HG02642 (cell line): ENCODE measurements around the gene CES4A.
A peak's percentile ranks its signal among the peaks of the same experiment; 100 is the strongest.
"Not testable (repeated sequence)": the region's sequence is repeated elsewhere in the genome, so short reads cannot be mapped to it uniquely, and the experiment has no call there.

Experiments used
- ATAC-seq: cut with Tn5 transposase; IDR thresholded peaks from one replicate; pipeline ENCODE4 v1.9.1; 2021; ENCODE audit warnings: mild to moderate bottlenecking; ENCODE audit not compliant: unreplicated experiment, poor library complexity

CES4A gene

DNA sequence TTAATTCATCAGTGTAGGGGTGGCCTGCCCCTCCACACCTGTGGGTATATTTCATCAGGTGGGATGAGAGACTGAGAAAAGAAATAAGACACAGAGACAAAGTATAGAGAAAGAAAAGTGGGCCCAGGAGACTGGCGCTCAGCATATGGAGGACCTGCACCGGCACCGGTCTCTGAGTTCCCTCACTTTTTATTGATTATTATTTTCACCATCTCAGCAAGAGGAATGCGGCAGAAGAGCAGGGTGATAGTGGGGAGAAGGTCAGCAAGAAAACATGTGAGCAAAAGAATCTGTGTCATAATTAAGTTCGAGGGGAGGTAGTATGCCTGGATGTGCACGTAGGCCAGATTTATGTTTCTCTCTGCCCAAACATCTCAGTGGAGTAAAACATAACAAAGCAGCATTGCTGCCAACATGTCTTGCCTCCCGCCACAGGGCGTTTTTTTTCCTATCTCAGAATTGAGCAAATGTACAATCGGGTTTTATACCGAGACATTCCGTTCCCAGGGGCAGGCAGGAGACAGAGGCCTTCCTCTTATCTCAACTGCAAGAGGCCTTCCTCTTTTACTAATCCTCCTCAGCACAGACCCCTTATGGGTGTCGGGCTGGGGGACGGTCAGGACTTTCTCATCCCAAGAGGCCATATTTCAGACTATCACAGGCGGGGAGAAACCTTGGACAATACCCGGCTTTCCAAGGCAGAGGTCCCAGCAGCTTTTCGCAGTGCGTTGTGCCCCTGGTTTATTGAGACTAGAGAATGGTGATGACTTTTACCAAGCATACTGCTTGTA is 32.8 kb upstream of the CES4A start:
- ATAC-seq: not testable (repeated sequence)

- ATAC-seq: not testable (repeated sequence)
Measured at GRCh38 chr16:66956154-66956457, 32.3 kb upstream of the CES4A start.

DNA sequence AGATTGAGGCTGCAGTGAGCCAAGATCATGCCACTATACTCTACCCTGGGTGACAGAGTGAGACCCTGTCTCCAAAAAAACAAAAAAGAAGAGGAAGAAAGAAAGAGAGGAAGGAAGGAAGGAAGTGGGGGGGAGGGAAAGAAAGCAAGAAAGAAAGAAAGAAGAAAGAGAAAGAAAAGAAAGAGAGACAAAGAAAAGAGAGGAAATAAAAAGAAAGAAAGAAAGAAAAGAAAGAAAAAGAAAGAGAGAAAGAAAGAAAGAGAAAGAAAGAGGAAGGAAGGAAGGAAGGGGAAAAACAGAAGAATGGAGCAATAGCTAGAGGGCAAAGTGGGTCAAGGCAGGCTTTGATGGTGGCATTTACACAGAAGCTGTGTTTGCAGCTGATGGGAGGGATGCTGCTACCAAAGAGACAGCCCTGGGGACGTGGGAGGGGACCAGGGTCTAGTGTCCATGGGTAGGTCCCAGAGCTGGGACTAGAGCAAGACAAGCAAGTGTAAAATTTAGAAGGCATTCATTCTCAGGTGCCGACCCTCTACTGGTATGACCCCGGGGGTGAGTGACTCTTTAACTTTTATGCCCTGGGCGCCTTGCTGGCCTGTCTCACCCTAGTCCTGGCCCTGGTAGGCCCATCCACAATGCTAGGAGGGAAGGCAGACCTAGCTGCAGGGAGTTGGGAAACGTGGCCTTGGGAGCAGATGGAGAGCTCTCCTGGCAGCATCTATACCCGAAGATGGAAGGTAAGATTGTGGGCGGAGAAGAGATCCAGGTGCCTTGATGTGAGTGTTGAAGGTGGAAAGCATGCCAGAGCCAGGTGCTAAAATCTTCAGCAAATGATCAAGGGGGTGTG is 29.3 kb upstream of the CES4A start:
- no peak for ATAC-seq

- no peak for ATAC-seq
Measured at GRCh38 chr16:66959704-66960161, 28.7 kb upstream of the CES4A start.

GRCh38 chr16:66960270-66960669 is 28.1 kb upstream of the CES4A start:
- ATAC-seq: no peak

GRCh38 chr16:66961065-66961744 is 27.2 kb upstream of the CES4A start, which contains the start of gene CES3:
Gene CES3, plus strand, starts transcription at chr16:66961266. Its CDS starts 42 bp downstream, at chr16:66961308.
- ATAC-seq: peak; percentile 79

GRCh38 chr16:66961914-66962313 is 26.5 kb upstream of the CES4A start:
- no peak for ATAC-seq

DNA sequence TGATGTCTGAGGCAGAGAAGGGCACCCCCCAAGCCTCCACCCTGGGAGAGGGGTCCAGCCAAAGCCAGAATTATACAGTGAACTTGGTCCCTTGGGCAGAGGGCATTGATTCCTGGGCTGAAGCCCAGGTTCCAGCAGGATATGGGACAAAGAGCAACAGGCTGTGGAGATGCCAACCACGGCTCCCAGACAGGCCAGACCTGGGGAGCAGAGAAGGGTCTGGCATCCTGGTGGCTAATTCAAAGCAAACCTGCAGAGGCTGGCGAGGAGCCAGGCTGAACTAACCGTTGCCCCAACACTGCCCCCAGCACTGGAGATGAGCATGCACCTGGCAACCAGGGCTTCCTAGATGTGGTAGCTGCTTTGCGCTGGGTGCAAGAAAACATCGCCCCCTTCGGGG is 24.3 kb upstream of the CES4A start:
- ATAC-seq: no peak

DNA sequence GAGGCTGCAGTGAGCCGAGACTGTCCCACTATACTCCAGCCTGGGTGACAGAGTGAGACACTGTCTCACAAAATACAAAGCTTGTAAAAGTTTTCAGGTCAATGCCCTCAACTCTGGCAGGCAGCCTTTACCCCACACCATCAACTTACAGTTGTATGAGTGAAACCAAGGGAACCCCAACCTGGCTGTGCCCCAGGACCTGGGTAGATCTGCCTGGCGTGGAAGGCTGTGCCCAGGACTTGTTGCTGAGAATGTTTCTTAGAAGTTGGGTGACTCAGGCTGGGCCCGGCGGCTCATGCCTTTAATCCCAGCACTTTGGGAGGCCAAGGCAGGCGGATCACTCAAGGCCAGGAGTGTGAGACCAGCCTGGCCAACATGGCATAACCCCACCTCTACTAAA is 19.5 kb upstream of the CES4A start:
- ATAC-seq: no peak

DNA sequence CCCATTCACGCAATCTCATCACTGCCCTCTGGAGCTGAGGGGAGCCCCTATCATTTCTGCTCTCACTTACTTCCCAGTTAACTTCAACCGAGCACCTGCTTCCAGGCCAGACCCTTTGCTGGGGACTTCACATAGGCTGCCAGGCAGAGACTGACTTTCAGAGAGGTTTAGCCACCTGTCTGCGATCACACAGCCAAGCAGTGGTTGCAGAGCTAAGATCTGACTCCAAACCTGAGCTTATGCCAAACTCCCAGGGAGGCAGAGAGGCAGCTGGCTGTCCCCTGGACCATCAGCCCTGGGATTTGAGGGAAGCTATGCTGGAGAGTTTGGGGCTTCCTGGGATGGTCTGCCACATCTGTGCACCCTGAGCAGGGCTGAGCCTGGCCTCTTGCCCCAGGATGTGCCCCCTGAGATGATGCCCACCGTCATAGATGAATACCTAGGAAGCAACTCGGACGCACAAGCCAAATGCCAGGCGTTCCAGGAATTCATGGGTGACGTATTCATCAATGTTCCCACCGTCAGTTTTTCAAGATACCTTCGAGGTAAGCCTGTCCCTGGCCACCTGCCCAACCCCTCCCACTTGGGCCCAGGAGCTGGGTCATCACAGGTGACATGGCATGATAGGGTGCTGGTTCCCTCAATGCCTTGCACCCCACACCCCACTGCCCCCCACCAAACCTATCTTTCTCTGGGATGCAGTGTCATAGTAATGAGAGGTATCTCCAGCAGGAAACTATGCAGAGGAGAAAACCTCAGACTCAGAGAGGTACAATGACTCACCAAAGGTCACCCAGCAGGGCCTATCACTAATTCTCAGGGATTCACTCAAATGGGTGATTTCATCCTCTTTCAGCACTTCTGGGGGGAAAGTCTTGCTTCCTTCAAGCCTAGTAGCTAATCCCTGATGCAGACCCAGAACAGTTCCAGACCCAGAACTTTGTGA is 17.3 kb upstream of the CES4A start:
- no peak for ATAC-seq

- no peak for ATAC-seq
Measured at GRCh38 chr16:66972983-66973382, 15.4 kb upstream of the CES4A start.

DNA sequence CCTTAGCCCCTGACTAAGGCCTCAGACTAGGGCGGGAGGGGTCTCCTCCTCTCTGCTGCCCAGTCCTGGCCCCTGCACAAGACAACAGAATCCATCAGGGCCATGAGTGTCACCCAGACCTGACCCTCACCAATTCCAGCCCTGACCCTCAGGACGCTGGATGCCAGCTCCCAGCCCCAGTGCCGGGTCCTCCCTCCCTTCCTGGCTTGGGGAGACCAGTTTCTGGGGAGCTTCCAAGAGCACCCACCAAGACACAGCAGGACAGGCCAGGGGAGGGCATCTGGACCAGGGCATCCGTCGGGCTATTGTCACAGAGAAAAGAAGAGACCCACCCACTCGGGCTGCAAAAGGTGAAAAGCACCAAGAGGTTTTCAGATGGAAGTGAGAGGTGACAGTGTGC is 14.7 kb upstream of the CES4A start:
- no peak for ATAC-seq

- ATAC-seq: not testable (repeated sequence)
Measured at GRCh38 chr16:66974156-66974931, 14.0 kb upstream of the CES4A start.

GRCh38 chr16:66974932-66975246 is 13.5 kb upstream of the CES4A start:
- not testable (repeated sequence) for ATAC-seq

- ATAC-seq: no peak
Measured at GRCh38 chr16:66975302-66975893, 13.0 kb upstream of the CES4A start.

DNA sequence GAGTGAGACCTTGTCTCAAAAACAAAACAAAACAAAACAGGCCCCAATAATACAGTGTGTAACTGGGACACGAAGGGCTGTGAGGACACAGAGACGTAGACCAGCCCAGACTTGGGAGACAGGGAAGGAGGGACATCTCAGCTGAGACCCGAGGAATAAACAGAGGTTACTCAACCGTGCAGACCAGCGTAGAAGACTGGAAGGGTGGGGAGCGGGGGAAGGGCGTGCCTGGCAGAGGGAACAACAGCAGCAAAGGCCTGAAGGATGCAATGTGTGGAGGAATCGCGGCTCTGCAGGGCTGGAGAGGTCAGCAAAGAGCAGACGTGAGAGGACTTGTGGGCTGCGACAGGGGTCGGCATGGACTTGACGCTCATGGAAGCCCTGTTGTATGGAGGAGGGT is 11.6 kb upstream of the CES4A start:
- ATAC-seq: no peak

GRCh38 chr16:66977341-66978113 is 10.9 kb upstream of the CES4A start:
- ATAC-seq: peak; percentile 86
